HepG2 (cell line): Measurements from ENCODE around the gene PVR. TPM values are rescaled to one million over a fixed set of nuclear protein-coding genes. Genes with fewer than 3 reads are reported as not detected.

Source experiments
- AKAP8 ChIP-seq: sonication (generic); formaldehyde crosslinking; IDR thresholded peaks from 2 replicates; pipeline ENCODE4 v1.5.1; 2020; ENCODE audit warnings: mild to moderate bottlenecking, missing genetic modification reagents
- ARNT2 ChIP-seq: sonication (generic); formaldehyde crosslinking; IDR thresholded peaks from 2 replicates; pipeline ENCODE4 v1.8.0; 2022; ENCODE audit warnings: mild to moderate bottlenecking, low read depth, missing genetic modification reagents, moderate library complexity
- CEBPZ ChIP-seq: IDR thresholded peaks from 2 replicates; pipeline ENCODE4 v1.6.1; 2012; ENCODE audit warnings: low read length, improper control_type of control experiment
- EZH2 ChIP-seq: conservative IDR thresholded peaks from 2 replicates; pipeline ENCODE4 v1.6.1; 2012; ENCODE audit warnings: mild to moderate bottlenecking, low read depth, low read length, moderate library complexity
- GZF1 ChIP-seq: sonication (generic); formaldehyde crosslinking; IDR thresholded peaks from 2 replicates; pipeline ENCODE4 v1.5.1; 2020; ENCODE audit warnings: mild to moderate bottlenecking, missing genetic modification reagents
- JUNB ChIP-seq: sonication (generic); formaldehyde crosslinking; IDR thresholded peaks from 2 replicates; pipeline ENCODE4 v1.8.0; 2022; ENCODE audit warnings: missing genetic modification reagents, mild to moderate bottlenecking, borderline replicate concordance
- KAT8 ChIP-seq: IDR thresholded peaks from 2 replicates; pipeline ENCODE4 v1.6.1; 2016; ENCODE audit warnings: missing genetic modification reagents, missing compliant biosample characterization
- KDM3A ChIP-seq: IDR thresholded peaks from 2 replicates; pipeline ENCODE4 v1.6.1; 2018; ENCODE audit warnings: low read depth, missing compliant biosample characterization
- KLF13 ChIP-seq: sonication (generic); formaldehyde crosslinking; IDR thresholded peaks from 2 replicates; pipeline ENCODE4 v1.4.0; 2020; ENCODE audit warnings: mild to moderate bottlenecking, missing genetic modification reagents
- MEIS1 ChIP-seq: sonication (generic); formaldehyde crosslinking; IDR thresholded peaks from 2 replicates; pipeline ENCODE4 v1.9.0; 2021; ENCODE audit warnings: mild to moderate bottlenecking, missing genetic modification reagents, moderate library complexity, borderline replicate concordance
- MTA1 ChIP-seq: sonication (generic); formaldehyde crosslinking; IDR thresholded peaks from 2 replicates; pipeline ENCODE4 v1.4.0; 2020; ENCODE audit warnings: missing genetic modification reagents, mild to moderate bottlenecking, borderline replicate concordance
- NCOR1 ChIP-seq: fragments of 200-600 bp; sonication (generic); IDR thresholded peaks from 2 replicates; pipeline ENCODE4 v1.7.0; 2017; ENCODE audit warnings: antibody characterized with exemption, low read length, borderline replicate concordance
- NONO ChIP-seq, 2 experiments: fragments of 450-650 bp in 1 of 2; sonication (generic) in 1 of 2; formaldehyde crosslinking in 1 of 2; IDR thresholded peaks in 1 of 2; conservative IDR thresholded peaks in 1 of 2; 2 replicates each; pipeline versions ENCODE4 v1.6.1 to v1.8.0; 2017 to 2022; ENCODE audit warnings: mild to moderate bottlenecking in 1 of 2, missing genetic modification reagents in 1 of 2, moderate library complexity in 1 of 2
- PITX1 ChIP-seq: sonication (generic); formaldehyde crosslinking; IDR thresholded peaks from 2 replicates; pipeline ENCODE4 v1.5.1; 2020; ENCODE audit warnings: mild to moderate bottlenecking, missing genetic modification reagents
- POLR2AphosphoS5 ChIP-seq: IDR thresholded peaks from 2 replicates; pipeline ENCODE4 v1.6.1; 2012; ENCODE audit warnings: low read depth, low read length
- REXO4 ChIP-seq: sonication (generic); formaldehyde crosslinking; IDR thresholded peaks from 2 replicates; pipeline ENCODE4 v1.8.0; 2022; ENCODE audit warnings: missing genetic modification reagents, mild to moderate bottlenecking, borderline replicate concordance
- SOX6 ChIP-seq, 2 experiments: fragments of 450-650 bp in 1 of 2; sonication (generic) in 1 of 2; formaldehyde crosslinking in 1 of 2; IDR thresholded peaks; 2 replicates each; pipeline versions ENCODE4 v1.4.0 to v1.6.1; 2017 to 2020; ENCODE audit warnings: antibody characterized with exemption in 1 of 2, mild to moderate bottlenecking in 1 of 2, missing genetic modification reagents in 1 of 2
- ZBTB42 ChIP-seq: sonication (generic); formaldehyde crosslinking; IDR thresholded peaks from 2 replicates; pipeline ENCODE4 v1.5.0; 2020; ENCODE audit warnings: mild to moderate bottlenecking, missing genetic modification reagents
- ZFAT ChIP-seq: sonication (generic); formaldehyde crosslinking; conservative IDR thresholded peaks from 2 replicates; pipeline ENCODE4 v1.8.1; 2023; ENCODE audit warnings: missing genetic modification reagents, inconsistent platforms
- ZFP36 ChIP-seq: fragments of 150-350 bp; IDR thresholded peaks from 2 replicates; pipeline ENCODE4 v1.6.1; 2018; ENCODE audit warnings: borderline replicate concordance, low read length, low read depth; ENCODE audit not compliant: partially characterized antibody
- ZFP90 ChIP-seq: sonication (generic); formaldehyde crosslinking; IDR thresholded peaks from 2 replicates; pipeline ENCODE4 v1.8.0; 2022; ENCODE audit warnings: missing genetic modification reagents, mild to moderate bottlenecking, inconsistent platforms, borderline replicate concordance
- ZNF225 ChIP-seq: sonication (generic); formaldehyde crosslinking; IDR thresholded peaks from 2 replicates; pipeline ENCODE4 v1.4.0; 2020; ENCODE audit warnings: mild to moderate bottlenecking, missing genetic modification reagents
- ZNF230 ChIP-seq: sonication (generic); formaldehyde crosslinking; IDR thresholded peaks from 2 replicates; pipeline ENCODE4 v1.4.0; 2020; ENCODE audit warnings: mild to moderate bottlenecking, missing genetic modification reagents
- ZNF232 ChIP-seq: sonication (generic); formaldehyde crosslinking; IDR thresholded peaks from 2 replicates; pipeline ENCODE4 v1.4.0; 2020; ENCODE audit warnings: missing genetic modification reagents, borderline replicate concordance
- ZNF326 ChIP-seq: sonication (generic); formaldehyde crosslinking; IDR thresholded peaks from 2 replicates; pipeline ENCODE4 v1.4.0; 2020; ENCODE audit warnings: missing genetic modification reagents, borderline replicate concordance
- ZNF543 ChIP-seq: sonication (generic); formaldehyde crosslinking; IDR thresholded peaks from 2 replicates; pipeline ENCODE4 v1.4.0; 2020; ENCODE audit warnings: mild to moderate bottlenecking, missing genetic modification reagents
- ZNF547 ChIP-seq: sonication (generic); formaldehyde crosslinking; IDR thresholded peaks from 2 replicates; pipeline ENCODE4 v1.5.1; 2020; ENCODE audit warnings: mild to moderate bottlenecking, missing genetic modification reagents
- ZNF572 ChIP-seq: sonication (generic); formaldehyde crosslinking; IDR thresholded peaks from 2 replicates; pipeline ENCODE4 v1.5.1; 2020; ENCODE audit warnings: mild to moderate bottlenecking, missing genetic modification reagents
- polyA plus RNA-seq, 8 experiments: library from polyadenylated mRNA; depleted of rRNA in 3 of 8; stranded (reverse) in 7 of 8; unstranded in 1 of 8; fragments of >200 nt; fragmentation: Illumina TruSeq in 4 of 8; extraction: Trizol in 4 of 8; gene quantifications; 2 replicates each; pipeline versions ENCODE4 v1.2.1 to v1.2.3, GENCODE V29; 2011 to 2016; ENCODE audit warnings: low read depth in 4 of 8, missing spikeins in 1 of 8, mixed read lengths in 1 of 8; ENCODE audit not compliant: insufficient read depth in 1 of 8
- total RNA-seq, 5 experiments: library from RNA; depleted of rRNA; stranded (reverse); fragments of >200 nt; fragmentation: Illumina TruSeq; extraction: Trizol; gene quantifications; 2 replicates each; pipeline ENCODE4 v1.2.3, GENCODE V29; 2016; ENCODE audit warnings: low read depth in 1 of 5

Gene PVR
- total and polyA plus RNA-seq, 2 of the 13 experiments (the other 11 are each of a cell fraction or from before 2014, with no cell fraction given), result 43.4 to 46.6 TPM

GRCh38 chr19:44689290-44690130 is 45.8 kb downstream of the PVR start (continued):
- no peak for TF ChIP-seq JUNB (CRISPR knock-in tag)
- TF ChIP-seq ZFAT (CRISPR knock-in tag), result no peak
- no peak for TF ChIP-seq SOX6 (IDR thresholded peaks at IDR 0.05)
- TF ChIP-seq SOX6 (CRISPR knock-in tag; IDR thresholded peaks at IDR 0.05), result 0 out of 2 replicates have a peak, but pooled peaks have one; percentile 40
- no peak for TF ChIP-seq ZNF326 (CRISPR knock-in tag)
- peak; percentile 41; the same call in 1 of the 2 replicates for TF ChIP-seq MTA1 (CRISPR knock-in tag)
- no peak for TF ChIP-seq ZNF547 (CRISPR knock-in tag)
- TF ChIP-seq KLF13 (CRISPR knock-in tag), result no peak
- TF ChIP-seq KDM3A, result 0 out of 2 replicates have a peak, but pooled peaks have one; percentile 44
- no peak for TF ChIP-seq EZH2
- no peak for TF ChIP-seq NONO (IDR thresholded peaks at IDR 0.05)
- no peak for TF ChIP-seq NONO (CRISPR knock-in tag; conservative IDR thresholded peaks at IDR 0.05)
- no peak for TF ChIP-seq ZNF572
- no peak for TF ChIP-seq ZNF232
- TF ChIP-seq GZF1, result no peak
- TF ChIP-seq ZFP36, result peak; percentile 90
- TF ChIP-seq ZNF543, result peak; percentile 45; the same call in 1 of the 2 replicates
- TF ChIP-seq NCOR1, result 0 out of 2 replicates have a peak, but pooled peaks have one; percentile 19
- no peak for TF ChIP-seq CEBPZ
- TF ChIP-seq ZNF225 (CRISPR knock-in tag), result no peak; the same call in 1 of the 2 replicates
- TF ChIP-seq POLR2AphosphoS5, result no peak
- TF ChIP-seq ARNT2 (CRISPR knock-in tag), result 0 out of 2 replicates have a peak, but pooled peaks have one; percentile 40
- no peak for TF ChIP-seq MEIS1
- TF ChIP-seq KAT8 (CRISPR knock-in tag), result no peak
- 0 out of 2 replicates have a peak, but pooled peaks have one; percentile 37 for TF ChIP-seq ZNF230 (CRISPR knock-in tag)
- no peak for TF ChIP-seq ZBTB42
- TF ChIP-seq REXO4, result no peak
- peak; percentile 34; the same call in 1 of the 2 replicates for TF ChIP-seq ZFP90
- TF ChIP-seq AKAP8 (CRISPR knock-in tag), result 0 out of 2 replicates have a peak, but pooled peaks have one; percentile 33
- TF ChIP-seq PITX1 (CRISPR knock-in tag), result no peak
